GM19397 (cell line): ENCODE results near the gene RASGEF1C.
"Not testable (repeated sequence)": the region's sequence is repeated elsewhere in the genome, so short reads cannot be mapped to it uniquely, and the experiment has no call there.

Experiments
- ATAC-seq: cut with Tn5 transposase; IDR thresholded peaks from one replicate; pipeline ENCODE4 v1.9.1; 2021; ENCODE audit warnings: mild to moderate bottlenecking, moderate library complexity; ENCODE audit not compliant: unreplicated experiment

The RASGEF1C gene

DNA sequence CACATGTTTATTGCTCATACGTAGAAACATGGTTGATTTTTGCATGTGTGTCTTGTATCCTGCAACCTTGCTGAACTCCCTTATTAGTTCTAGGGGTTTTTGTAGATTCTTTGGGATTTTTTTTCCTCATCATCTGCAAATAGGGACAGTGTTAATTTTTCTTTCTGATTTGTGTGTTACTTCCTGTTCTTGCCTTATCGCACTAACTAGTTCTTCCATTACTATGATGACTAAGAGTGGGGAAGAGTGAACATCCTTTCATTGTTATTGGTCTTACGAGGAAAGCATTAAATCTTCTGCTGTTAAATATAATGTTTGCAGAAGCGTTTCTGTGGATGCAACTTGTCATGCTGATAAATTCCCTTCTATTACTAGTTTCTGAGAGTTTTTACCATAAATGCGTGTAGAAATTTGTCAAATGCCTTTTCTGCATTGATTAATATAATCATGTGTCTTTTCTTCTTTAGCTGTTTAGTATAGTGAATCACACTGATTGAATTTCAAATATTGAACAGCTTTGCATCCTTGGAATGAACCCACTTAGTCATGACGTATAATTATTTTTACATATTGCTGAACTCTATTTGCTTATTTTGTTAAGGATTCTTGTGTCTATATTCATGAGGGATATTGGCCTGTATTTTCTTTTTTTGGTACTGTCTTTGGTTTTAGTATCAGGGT is 105.4 kb downstream of the RASGEF1C start:
- ATAC-seq, result no peak

DNA sequence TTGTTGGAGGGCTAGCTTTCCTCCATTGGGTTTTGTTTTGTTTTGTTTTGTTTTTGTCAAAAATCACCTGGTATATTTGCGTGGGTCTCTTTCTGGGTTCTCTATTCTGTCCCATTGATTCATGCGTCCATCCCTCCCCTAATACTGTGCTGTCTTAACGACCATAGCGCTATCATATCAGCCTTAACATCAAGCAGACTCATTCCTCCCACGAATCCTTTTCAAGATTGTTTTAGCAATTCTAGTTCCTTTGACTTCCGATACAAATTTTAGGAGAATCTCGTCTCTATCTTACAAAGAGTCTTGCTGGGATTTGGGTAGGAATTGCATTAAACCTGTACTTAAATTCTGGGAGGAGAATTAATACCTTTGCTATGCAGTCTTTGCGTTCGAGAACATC is 106.4 kb downstream of the RASGEF1C start:
- ATAC-seq, result no peak

DNA sequence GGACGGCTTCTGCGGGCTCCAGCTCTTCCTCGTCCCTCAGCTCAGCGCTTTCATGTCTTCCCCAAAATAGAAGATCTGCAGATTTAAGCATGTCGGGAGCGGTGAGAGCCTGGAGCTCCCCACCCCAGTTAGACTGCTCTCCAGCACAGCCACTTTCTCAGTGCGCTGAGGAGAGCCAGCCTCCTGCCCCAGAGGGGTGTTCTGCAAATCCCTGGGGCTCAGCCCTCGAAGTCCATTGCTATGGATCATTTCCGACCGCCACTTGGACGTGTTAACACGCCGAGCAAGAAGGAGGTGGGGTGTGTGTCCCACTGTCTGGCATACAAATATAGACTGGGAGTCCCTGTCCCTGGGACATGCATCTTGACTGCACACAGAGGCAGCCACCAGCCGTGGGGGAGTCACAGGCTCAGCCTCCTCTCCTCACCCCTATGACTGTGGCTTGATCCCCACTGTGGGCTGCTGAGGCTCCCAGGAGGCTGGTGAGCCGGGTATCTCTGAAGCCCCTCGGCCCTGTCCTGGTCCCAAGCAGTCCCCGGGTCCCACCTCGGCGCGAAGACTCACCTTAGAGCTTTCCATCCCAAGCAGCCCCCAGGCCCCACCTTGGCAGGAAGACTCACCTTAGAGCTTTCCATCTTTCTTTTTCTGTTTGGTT is 107.4 kb downstream of the RASGEF1C start:
- ATAC-seq, result no peak

DNA sequence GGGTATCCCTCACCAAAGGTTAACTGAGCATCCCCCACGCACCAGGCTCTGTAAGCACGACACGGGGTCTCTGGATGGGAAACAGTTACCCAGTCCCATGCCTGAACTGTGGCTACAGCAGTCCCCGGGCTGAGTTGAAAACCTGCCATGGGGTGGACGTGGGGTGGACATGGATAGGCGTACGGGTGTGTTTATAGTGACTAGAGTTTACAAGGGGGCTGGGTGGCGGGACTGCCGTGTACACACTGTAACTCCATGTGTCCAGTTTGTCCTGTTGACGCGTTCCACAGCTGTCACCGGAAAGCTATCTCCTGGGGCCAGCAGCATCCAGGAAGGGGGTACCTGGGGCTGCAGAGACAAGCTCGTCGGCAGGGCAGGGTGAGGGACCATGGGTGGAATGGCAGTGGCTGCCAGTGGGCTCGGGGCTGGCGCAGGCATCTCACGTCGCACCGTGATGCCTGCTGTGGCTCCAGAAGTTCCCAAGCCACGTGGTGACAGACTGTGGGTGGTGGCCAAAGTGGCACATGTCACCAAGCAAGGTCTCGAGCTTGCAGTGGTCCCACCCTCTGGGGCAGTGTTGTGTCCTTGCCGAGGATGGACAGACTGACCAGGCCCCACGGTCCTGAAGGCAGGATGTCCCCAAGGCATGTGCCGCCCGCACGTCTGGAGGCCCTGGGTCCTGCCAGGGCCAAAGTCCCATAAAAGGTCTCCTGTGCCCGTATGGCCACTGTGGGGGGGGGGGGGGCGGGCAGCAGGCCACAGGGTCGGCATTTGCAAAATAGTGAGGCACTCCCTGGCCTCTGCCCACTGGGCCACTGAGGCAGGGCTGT is 108.2 kb downstream of the RASGEF1C start:
- no peak for ATAC-seq

DNA sequence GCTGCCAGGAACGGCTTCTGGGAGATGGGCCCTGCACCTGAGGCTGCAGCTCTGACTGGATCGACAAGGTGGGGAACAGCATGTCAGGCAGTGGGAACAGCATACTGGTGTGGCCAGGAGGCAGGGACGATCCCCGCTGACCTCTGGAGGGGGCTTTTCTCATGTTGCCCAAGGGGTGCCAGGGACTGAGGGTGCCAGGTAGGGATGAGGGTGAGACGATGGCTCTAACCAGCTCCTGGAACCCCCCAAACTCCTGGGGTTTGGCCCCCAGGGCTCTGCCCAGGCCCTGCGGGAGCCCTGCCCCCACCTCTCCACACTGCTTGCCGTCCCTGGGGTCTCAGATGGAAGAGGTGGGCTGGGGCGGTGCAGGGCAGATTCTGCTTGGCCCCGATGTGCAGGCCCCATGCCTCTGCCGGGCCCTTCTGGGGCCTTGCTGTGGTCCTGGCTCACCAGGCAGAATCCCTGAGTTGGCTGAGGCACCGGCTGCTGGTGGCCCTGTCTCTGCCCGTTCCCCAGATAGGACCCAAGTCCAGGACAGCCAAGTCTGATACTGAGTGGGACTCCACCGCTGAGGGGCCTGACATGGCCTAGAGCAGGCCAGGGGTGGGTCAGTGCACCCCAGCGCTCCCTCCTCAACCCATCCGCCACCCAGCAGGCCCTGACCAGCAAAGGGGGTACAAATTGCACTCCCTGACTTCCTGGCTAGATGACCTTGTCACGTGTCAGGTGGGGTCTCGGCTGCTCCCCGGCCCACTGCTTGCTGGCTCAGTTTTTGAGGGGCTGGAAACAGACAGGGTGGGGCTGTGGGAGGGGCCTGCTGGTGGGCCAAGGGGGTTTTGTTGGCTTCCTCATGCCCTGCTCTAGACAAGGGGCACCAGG is 109.0 kb downstream of the RASGEF1C start:
- ATAC-seq, result no peak

DNA sequence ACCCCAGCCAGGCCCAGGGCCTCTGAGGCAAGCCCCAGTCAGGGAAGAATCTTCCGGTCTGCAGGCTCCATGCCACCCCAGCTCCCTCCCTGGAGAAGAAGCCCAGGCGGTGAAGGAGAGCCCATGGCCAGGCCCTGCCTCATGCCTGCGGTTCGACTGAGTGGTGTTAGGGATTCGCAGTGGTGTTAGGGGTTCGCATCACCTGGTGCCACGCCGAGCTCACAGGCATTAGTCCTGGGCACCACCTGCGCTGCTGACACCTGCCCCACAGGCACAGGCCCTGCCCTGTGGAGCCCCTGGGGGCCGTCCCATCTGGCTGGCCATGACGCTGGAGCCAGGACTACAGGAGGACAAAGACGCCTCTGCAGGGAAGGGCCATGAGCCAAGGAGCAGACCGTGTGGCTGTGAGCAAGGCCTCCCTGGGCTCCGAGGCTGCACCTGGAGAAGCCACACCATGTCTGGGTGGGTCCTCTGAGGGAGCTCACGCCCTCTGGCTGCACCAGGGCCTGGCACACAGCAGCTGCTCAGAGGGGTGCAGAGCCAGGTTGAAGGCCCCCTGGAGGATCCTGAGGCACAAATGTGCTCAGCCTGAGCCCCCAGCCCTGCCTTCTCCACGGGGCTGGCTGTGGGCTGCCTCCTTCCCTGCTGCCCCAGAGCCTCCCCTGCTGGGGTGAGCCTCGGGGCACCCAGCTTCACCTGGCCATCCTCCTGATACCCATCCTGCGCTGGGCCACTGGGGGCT is 109.8 kb downstream of the RASGEF1C start:
- ATAC-seq, result no peak

DNA sequence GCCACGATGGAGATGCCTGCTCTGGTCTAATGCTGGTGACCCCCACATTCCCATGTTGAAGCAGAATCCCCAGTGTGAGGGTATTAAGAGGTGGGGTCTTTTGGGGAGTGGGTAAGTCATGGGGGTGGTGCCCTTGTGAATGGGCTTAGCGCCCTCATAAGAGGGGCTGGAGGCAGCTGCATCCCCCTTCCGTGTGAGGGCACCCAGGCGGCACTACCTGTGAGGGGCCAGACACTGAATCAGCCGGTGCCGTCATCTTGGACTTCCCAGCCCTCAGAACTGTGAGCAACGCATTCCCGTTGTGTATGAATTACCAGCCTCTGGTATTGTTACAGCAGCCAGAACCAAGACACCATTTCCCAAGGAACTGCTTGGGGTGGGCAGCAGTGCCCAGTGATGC is 110.5 kb downstream of the RASGEF1C start:
- ATAC-seq, result no peak

DNA sequence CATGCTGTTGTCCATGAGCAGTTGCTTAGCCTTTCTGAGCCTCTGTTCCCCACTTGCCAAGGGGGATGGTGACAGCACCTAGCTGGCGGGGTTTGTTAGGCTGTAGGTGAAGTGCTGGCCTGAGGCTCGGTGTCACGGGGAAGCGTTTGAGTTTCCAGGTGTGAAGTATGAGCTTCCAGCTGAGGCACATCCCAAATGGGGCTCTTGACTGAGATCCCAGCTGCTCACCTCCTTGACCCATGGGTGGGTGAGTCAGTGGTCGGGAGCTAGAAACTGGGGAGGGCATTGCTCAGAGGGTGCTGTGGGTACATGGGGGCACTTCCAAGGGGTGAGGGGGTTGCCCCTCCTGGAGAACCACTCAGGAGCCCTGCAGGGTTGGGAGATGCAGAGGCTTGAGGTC is 111.1 kb downstream of the RASGEF1C start:
- no peak for ATAC-seq

DNA sequence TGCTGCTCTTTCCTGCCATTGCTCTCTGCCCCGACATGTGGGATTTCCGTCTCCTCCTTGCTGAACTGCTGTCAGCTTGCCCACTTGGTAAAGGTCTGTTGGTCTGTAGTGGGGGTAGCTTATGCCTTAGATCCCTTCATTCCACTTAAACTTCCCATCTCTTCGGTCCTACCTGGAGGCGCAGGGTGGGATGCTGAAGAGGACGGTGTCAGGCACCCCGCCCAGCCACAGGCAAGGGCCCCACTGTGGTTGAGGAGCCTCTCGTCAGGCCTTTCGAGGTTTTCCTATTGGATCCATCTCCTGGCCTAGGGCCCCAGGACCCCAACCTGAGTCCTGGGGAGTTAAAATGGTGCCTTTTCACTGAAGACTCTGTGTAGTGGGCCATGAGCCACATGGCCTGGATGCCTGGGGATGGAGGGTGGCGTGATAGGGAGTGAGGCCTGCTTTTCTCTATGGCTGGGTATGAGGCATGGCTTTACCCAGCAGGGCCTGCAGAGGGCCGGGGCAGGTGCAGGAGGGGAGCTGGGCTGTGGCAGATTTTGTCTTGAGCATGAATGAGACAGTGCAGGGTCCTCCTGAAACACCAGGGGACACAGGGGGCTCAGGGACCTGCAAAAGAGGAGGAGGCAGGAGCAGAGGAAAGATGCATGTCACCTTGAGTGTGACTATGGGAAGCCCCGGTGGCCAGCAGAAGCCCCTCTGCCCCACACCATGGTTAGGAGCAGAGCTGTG is 111.7 kb downstream of the RASGEF1C start:
- ATAC-seq, result no peak

DNA sequence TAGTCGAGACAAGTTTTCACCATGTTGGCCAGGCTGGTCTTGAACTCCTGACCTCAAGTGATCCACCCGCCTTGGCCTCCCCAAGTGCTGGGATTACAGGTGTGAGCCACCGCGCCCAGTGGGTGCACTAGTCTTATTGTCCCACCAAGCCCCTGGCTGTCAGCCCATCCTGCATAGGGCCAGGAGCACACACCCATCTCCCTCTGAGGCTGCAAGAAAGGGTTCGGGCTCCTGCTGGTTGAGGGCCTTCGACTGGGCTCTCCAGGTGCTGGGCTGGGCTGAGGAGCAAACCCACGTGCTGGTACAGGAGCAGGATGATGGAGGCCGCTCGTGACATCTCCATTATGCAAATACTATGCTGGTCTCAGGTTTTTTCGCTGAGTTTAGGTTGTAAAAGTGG is 112.4 kb downstream of the RASGEF1C start:
- ATAC-seq, result no peak

DNA sequence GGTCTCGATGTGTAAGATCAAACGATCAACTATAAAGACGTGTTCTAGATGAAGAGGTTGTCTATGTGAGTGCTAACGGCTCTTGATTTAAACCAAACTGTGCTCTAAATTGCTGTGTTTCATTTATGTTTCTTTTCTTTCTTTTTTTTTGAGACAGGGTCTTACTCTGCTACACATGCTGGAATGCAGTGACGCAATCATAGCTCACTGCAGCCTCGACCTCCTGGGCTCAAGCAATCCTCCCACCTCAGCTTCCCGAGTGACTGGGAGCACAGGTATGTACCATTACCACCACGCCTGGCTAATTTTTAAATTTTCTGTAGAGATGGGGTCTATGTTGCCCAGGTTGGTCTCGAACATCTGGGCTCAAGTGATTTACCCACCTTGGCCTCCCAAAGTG is 113.5 kb downstream of the RASGEF1C start:
- ATAC-seq, result no peak

DNA sequence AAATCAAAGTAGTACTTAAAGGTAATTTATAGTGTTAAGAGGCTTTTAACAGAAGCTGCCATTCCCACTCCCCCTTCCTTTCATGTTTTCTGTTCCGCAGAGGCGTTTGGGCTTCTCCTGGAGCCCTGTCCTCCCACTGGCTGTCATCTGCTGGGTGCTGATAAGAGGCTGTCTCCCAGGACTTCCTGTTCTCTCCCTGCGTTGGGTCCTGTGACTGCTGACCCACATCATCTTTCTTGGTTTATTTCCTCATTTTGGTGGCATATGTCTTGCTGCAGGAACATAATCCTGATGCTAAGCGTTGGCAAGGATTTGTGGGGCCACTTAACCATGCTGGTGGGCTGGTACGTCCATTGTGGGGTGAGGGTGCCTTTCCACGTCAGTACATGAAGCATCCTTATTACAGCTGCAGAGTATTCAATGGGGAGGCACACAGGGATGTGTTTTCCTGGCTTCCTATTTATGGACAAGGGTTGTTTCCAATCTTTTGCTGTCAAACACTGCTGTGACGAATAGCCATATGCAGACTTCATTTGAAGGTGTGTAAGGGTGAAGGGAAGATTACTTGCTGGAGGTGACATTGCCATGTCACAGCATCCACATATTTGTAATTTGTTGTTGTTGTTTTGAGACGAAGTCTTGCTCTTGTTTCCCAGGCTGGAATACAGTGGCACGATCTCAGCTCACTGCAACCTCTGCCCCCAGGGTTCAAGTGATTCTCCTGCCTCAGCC is 115.2 kb downstream of the RASGEF1C start:
- ATAC-seq, result no peak

DNA sequence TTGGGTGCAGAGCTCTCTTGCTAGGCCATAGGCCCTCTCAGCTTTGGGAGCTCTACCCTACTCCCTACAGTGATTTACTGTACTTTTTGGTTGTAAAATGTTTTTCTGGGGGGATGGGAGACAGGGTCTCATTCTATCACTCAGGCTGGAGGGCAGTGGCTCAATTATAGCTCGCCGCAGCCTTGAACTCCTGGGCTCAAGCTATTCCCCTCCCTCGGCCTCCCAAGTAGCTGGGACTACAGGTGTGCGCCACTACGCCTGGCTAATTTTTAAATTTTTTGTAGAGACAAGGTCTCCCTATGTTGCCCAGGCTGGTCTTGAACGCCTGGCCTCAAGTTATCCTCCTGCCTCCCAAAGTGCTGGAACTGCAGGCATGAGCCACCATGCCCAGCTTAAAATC is 115.8 kb downstream of the RASGEF1C start:
- ATAC-seq, result no peak

DNA sequence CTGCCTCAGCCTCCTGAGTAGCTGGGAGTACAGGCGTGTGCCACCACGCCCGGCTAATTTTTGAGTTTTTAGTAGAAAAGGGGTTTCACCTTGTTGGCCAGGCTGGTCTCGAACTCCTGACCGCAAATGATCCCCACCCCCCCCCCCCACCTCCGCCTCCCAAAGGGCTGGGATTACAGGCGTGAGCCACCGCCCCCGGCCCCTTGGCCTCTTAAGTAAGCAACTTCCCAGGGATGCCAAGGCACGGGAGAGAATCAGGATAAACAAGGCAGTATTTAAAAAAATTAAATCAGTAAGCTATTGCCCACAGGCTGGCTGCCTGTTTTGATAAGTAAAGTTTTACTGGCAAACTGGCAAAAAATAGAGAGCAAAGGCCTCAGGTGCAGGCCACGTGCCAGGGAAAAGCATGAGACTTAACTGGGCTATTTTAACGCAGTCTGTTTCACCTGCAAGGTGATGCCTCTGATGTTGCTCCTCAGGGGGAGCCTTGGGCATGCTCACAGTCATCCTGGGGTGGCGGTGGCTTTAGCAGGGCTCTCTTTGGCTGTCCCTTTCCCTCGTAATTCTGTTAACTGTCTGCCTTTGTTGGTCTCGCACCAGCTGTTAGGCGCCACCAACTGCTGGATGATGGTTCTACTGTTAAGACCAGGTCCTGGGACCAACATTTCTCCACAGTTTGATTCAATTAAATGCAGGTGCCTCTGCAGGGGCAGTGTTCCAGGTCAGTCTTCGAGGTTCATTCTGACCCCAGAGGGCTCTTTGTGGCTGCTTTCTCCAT is 118.1 kb downstream of the RASGEF1C start:
- no peak for ATAC-seq

DNA sequence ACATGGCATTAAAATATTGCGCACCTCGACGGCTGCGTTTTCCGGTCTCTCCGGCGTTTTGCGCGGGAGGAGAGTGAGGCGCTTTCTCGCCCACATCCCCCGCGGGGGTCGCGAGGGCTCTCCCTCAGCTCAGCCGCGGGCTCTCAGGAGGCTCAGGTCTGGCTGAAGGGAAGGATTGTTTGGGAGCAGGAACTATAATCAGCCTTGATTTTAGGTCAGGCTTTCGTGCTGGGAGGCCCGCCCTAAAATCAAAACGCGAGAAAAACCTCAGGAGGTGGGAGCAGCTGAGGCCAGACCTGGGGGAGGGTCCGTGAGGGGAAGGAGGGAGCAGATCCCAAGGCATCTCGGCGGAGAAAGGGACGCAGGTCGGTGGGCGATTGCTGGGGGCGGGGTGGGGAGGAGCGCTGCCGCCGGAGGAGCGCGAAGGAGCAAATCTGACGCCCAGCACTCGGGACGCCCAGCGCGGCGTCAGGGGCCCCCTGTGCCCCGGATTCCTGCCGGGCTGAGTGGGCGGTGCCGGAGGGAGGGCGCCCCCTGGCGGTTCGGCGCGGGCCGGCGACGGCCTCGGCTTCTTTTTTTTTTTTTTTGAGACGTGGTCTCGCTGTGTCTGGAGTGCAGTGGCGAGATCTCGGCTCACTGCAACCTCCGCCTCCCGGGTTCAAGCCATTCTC is 118.8 kb downstream of the RASGEF1C start:
- no peak for ATAC-seq

DNA sequence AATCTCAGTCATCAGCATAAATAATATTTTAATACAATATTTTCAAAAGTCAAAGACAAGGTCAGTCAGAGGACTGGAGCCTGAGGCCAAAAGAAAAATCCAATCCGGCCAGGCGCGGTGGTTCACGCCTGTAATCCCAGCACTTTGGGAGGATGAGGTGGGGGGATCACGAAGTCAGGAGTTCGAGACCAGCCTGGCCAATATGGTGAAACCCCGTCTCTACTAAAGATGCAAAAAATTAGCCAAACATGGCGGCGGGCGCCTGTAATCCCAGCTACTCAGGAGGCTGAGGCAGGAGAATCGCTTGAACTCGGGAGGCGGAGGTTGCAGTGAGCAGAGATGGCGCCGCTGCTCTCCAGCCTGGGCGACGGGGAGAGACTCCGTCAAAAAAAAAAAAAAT is 119.4 kb downstream of the RASGEF1C start:
- ATAC-seq, result not testable (repeated sequence)

DNA sequence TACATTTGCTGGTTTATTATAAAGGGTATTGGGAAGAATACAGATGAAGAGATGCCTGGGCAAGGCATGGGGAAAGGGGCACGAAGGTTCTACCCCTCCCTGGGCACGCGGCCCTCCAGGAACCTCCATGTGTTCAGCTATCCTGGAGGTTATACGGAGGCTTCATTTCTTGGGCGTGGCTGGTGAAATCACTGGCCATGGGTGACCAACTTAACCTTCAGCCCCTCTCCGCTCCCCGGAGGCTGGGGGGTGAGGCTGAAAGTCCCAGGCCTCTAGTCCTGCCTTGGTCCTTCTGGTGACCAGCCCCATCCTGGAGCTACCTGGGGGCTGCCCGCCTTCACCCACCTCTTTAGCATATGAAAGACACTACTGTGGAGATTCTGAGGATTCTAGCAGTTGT is 120.5 kb downstream of the RASGEF1C start:
- no peak for ATAC-seq
